HEK293 (cell line): Measurements from ENCODE around the gene CLEC6A.

Experiments
- CTCF ChIA-PET: fragments of 350-600 bp; formaldehyde crosslinking; extraction: SDS; loops from one replicate; lab custom pipeline; 2021; ENCODE audit warnings: antibody characterized with exemption; lab: Yijun Ruan, JAX
- POLR2A ChIA-PET: fragments of 300-600 bp; formaldehyde crosslinking; extraction: SDS; loops from one replicate; lab custom pipeline; 2020; ENCODE audit warnings: antibody characterized with exemption, inconsistent platforms; lab: Yijun Ruan, JAX
- H3K27ac ChIP-seq: fragments of 200-500 bp; sonication (Bioruptor generic); 2 replicates; pipeline ENCODE4 v1.5.1; 2014; ENCODE audit warnings: low read depth, low read length, control low read depth, inconsistent platforms; ENCODE audit errors: extremely low read depth
- H3K36me3 ChIP-seq, 2 experiments: fragments of 200-500 bp in 1 of 2; sonication (Bioruptor generic) in 1 of 2; 1 replicate in 1 of 2; 2 replicates in 1 of 2; pipeline ENCODE4 v1.5.1; 2014 to 2017; ENCODE audit warnings: inconsistent platforms in 2 of 2, low read length in 2 of 2; ENCODE audit not compliant: control insufficient read depth in 2 of 2, insufficient read depth in 1 of 2
- H3K4me1 ChIP-seq: fragments of 200-500 bp; sonication (Bioruptor generic); 2 replicates; pipeline ENCODE4 v1.5.1; 2014; ENCODE audit warnings: mild to moderate bottlenecking, low read length, inconsistent platforms; ENCODE audit not compliant: control insufficient read depth, insufficient read depth
- H3K4me3 ChIP-seq: 2 replicates; pipeline ENCODE4 v1.5.1; 2011; ENCODE audit warnings: low read depth, mild to moderate bottlenecking, control low read depth, low read length, moderate library complexity
- H3K9me3 ChIP-seq: fragments of 200-500 bp; sonication (Bioruptor generic); 2 replicates; pipeline ENCODE4 v1.5.1; 2014; ENCODE audit warnings: low read depth, low read length, inconsistent platforms; ENCODE audit not compliant: control insufficient read depth, insufficient read depth
- MEIS1 ChIP-seq: sonication (generic); formaldehyde crosslinking; IDR thresholded peaks from 2 replicates; pipeline ENCODE4 v1.8.1; 2022; ENCODE audit warnings: missing genetic modification reagents, mild to moderate bottlenecking, borderline replicate concordance
- PRDM2 ChIP-seq: fragments of 450-650 bp; formaldehyde crosslinking; IDR thresholded peaks from 2 replicates; pipeline ENCODE4 v1.5.1; 2016; ENCODE audit warnings: missing biosample characterization, missing genetic modification characterization, borderline replicate concordance
- ZBTB7A ChIP-seq: fragments of 450-650 bp; formaldehyde crosslinking; IDR thresholded peaks from 2 replicates; pipeline ENCODE4 v1.5.1; 2016; ENCODE audit warnings: low read depth, missing biosample characterization, missing genetic modification characterization
- ZFHX2 ChIP-seq: fragments of 450-650 bp; formaldehyde crosslinking; conservative IDR thresholded peaks from 2 replicates; pipeline ENCODE4 v1.5.1; 2016; ENCODE audit warnings: missing biosample characterization, missing genetic modification characterization
- ZFP37 ChIP-seq: fragments of 450-650 bp; formaldehyde crosslinking; IDR thresholded peaks from 2 replicates; pipeline ENCODE4 v1.5.1; 2016; ENCODE audit warnings: missing biosample characterization, missing genetic modification characterization
- ZFP41 ChIP-seq: fragments of 450-650 bp; formaldehyde crosslinking; IDR thresholded peaks from 2 replicates; pipeline ENCODE4 v1.5.1; 2016; ENCODE audit warnings: missing biosample characterization, missing genetic modification characterization, borderline replicate concordance
- ZNF211 ChIP-seq: fragments of 450-650 bp; formaldehyde crosslinking; IDR thresholded peaks from 2 replicates; pipeline ENCODE4 v1.5.1; 2016; ENCODE audit warnings: low read depth, missing biosample characterization, missing genetic modification characterization
- ZNF292 ChIP-seq: fragments of 450-650 bp; formaldehyde crosslinking; IDR thresholded peaks from 2 replicates; pipeline ENCODE4 v1.5.1; 2016; ENCODE audit warnings: low read depth, missing biosample characterization, missing genetic modification characterization, borderline replicate concordance
- ZNF521 ChIP-seq: fragments of 450-650 bp; formaldehyde crosslinking; IDR thresholded peaks from 2 replicates; pipeline ENCODE4 v1.5.1; 2017; ENCODE audit warnings: missing biosample characterization, mild to moderate bottlenecking, missing genetic modification characterization
- ZNF692 ChIP-seq: fragments of 450-650 bp; formaldehyde crosslinking; IDR thresholded peaks from 2 replicates; pipeline ENCODE4 v1.5.1; 2016; ENCODE audit warnings: missing biosample characterization, missing genetic modification characterization
- ZNF707 ChIP-seq: fragments of 450-650 bp; formaldehyde crosslinking; IDR thresholded peaks from 2 replicates; pipeline ENCODE4 v1.5.1; 2016; ENCODE audit warnings: missing biosample characterization, missing genetic modification characterization
- ZNF792 ChIP-seq: fragments of 450-650 bp; formaldehyde crosslinking; IDR thresholded peaks from 2 replicates; pipeline ENCODE4 v1.5.1; 2016; ENCODE audit warnings: missing biosample characterization, missing genetic modification characterization
- ZSCAN18 ChIP-seq: fragments of 450-650 bp; formaldehyde crosslinking; IDR thresholded peaks from 2 replicates; pipeline ENCODE4 v1.5.1; 2016; ENCODE audit warnings: missing biosample characterization, missing genetic modification characterization
- TF ChIP-seq, protein P1 (sequence below): fragments of 450-650 bp; formaldehyde crosslinking; IDR thresholded peaks from 2 replicates; pipeline ENCODE4 v1.5.1; 2017; ENCODE audit warnings: missing biosample characterization, missing genetic modification characterization

Gene CLEC6A

DNA sequence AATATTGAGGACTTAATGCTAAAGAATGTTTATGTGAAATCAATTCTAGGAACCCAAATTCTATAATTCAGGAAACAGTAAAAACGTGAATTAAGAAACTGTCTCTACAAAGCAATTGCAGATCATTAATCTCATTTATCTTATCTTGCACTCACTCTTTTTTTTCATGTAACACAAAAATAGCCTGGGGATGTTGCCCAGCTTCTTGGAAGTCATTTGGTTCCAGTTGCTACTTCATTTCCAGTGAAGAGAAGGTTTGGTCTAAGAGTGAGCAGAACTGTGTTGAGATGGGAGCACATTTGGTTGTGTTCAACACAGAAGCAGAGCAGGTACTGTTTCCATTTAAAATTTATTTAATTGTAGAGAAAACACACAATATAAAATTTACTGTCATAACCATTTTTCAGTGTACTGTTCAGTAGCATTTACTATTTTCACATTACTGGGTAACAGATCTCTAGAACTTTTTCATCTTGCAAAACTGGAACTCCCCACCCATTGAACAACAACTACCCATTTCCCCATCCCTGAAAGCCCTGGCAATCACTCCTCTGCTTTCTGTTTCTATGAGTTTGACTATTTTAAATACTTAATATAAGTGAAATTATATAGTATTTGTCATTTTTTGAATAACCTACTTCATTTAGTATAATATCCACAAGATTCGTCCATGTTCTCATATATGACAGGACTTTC, 9.7 kb downstream of the CLEC6A start (continued):
- TF ChIP-seq PRDM2 (tag by site-specific recombination) (no peak), ZFHX2 (no peak)
- TF ChIP-seq, all 188 proteins: peak for 0

- H3K4me3 ChIP-seq = no peak overlapping the region
- CTCF ChIA-PET = no interaction called here
- TF ChIP-seq ZNF521 (tag by site-specific recombination) (no peak), ZNF292 (tag by site-specific recombination) (no peak), ZFP41 (no peak), ZSCAN18 (tag by site-specific recombination) (no peak), ZNF792 (no peak), ZFP37 (tag by site-specific recombination) (no peak), ZNF692 (tag by site-specific recombination) (no peak), ZNF707 (tag by site-specific recombination) (no peak), MEIS1 (CRISPR knock-in tag) (no peak), ZBTB7A (tag by site-specific recombination) (no peak), ZNF211 (tag by site-specific recombination) (no peak)
- TF ChIP-seq, protein P1, sequence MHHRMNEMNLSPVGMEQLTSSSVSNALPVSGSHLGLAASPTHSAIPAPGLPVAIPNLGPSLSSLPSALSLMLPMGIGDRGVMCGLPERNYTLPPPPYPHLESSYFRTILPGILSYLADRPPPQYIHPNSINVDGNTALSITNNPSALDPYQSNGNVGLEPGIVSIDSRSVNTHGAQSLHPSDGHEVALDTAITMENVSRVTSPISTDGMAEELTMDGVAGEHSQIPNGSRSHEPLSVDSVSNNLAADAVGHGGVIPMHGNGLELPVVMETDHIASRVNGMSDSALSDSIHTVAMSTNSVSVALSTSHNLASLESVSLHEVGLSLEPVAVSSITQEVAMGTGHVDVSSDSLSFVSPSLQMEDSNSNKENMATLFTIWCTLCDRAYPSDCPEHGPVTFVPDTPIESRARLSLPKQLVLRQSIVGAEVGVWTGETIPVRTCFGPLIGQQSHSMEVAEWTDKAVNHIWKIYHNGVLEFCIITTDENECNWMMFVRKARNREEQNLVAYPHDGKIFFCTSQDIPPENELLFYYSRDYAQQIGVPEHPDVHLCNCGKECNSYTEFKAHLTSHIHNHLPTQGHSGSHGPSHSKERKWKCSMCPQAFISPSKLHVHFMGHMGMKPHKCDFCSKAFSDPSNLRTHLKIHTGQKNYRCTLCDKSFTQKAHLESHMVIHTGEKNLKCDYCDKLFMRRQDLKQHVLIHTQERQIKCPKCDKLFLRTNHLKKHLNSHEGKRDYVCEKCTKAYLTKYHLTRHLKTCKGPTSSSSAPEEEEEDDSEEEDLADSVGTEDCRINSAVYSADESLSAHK (tag by site-specific recombination) = no peak
- no peaks in the 10 kb centered on the region for H3K9me3 ChIP-seq
- no peaks in the 10 kb centered on the region for H3K4me1 ChIP-seq
- POLR2A ChIA-PET = no interaction called here
- H3K27ac ChIP-seq = no peak overlapping the region
- no peaks in the 10 kb centered on the region for H3K36me3 ChIP-seq
Observed at GRCh38 chr12:8466241-8466640, 10.5 kb downstream of the CLEC6A start.
